ENCODE data around the gene LBX1. TPM values are rescaled to one million over a fixed set of nuclear protein-coding genes. Genes with fewer than 3 reads are reported as not detected.

LBX1 gene
- total RNA-seq, 1 experiment from 2014 or later: not detected

DNA sequence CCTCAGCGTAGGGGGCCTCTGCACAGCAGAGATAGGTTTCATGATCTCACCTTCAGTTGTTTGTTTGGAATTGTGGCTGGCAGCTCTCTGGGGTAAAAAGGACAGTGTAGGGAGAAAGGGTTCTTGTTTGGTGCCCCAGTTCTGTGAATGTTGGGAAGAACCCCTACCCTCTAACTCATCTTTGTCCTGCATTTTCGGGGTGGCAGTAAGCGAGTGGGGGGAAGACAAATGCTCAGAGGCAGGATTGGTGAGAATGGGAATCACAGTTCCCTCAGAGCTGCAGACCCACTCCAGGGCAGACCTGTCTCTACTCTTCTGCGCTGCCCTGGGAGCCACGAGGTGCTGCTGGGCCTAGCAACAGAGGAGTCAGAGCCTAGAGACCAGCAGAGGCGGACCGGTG, 1.8 kb upstream of the LBX1 start:
- H3K9me3 ChIP-seq (ENCODE audit: control insufficient read depth in 1 of 2, insufficient read depth in 1 of 2, low read depth in 1 of 2, low read length in 2 of 2): no peaks in the 10 kb centered on the region
- H3K27me3 ChIP-seq (ENCODE audit: insufficient read depth, low read length): no peaks in the 10 kb centered on the region
- CTCF ChIA-PET: no interaction called here
- no TSS peak for BruUV-seq (replicated peaks)
- H3K79me2 ChIP-seq (ENCODE audit: insufficient read depth, low read length): no peaks in the 10 kb centered on the region
- peaks cover 3 to 8% of the 10 kb centered on the region in 2 experiments; a peak in 3 of 4 replicates for H3K4me1 ChIP-seq (ENCODE audit: control insufficient read depth in 1 of 2, insufficient read depth in 2 of 2, low read length in 2 of 2)
- H3K9ac ChIP-seq (ENCODE audit: low read length): no peak overlapping the region
- no peak for TF ChIP-seq EZH2 (IDR thresholded peaks at IDR 0.05)
- TF ChIP-seq ZNF274 (IDR thresholded peaks at IDR 0.05; ENCODE audit: low read depth, low read length): no peak
- TF ChIP-seq RAD21 (IDR thresholded peaks at IDR 0.05; ENCODE audit: low read depth): no peak
- TF ChIP-seq JUND (IDR thresholded peaks at IDR 0.05): no peak
- TF ChIP-seq CBX3 (IDR thresholded peaks at IDR 0.05; ENCODE audit: low read depth): no peak
- TF ChIP-seq EZH2phosphoT487 (IDR thresholded peaks at IDR 0.05; ENCODE audit: borderline replicate concordance): no peak
- no peak for TF ChIP-seq ZFX (IDR thresholded peaks at IDR 0.05)
- no peak for TF ChIP-seq SIN3A (IDR thresholded peaks at IDR 0.05; ENCODE audit: low read depth)
- no peak for TF ChIP-seq POLR2AphosphoS5 (IDR thresholded peaks at IDR 0.05; ENCODE audit: low read depth, low read length)
- no peak for TF ChIP-seq YY1 (IDR thresholded peaks at IDR 0.05; ENCODE audit: extremely low read depth, insufficient replicate concordance, low read depth, low read length)
- TF ChIP-seq, protein P1, sequence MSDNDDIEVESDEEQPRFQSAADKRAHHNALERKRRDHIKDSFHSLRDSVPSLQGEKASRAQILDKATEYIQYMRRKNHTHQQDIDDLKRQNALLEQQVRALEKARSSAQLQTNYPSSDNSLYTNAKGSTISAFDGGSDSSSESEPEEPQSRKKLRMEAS (IDR thresholded peaks at IDR 0.05): no peak
- TF ChIP-seq SP1 (IDR thresholded peaks at IDR 0.05; ENCODE audit: low read depth): no peak
- TF ChIP-seq CEBPB (IDR thresholded peaks at IDR 0.05; ENCODE audit: low read depth): no peak
- TF ChIP-seq, protein P2, sequence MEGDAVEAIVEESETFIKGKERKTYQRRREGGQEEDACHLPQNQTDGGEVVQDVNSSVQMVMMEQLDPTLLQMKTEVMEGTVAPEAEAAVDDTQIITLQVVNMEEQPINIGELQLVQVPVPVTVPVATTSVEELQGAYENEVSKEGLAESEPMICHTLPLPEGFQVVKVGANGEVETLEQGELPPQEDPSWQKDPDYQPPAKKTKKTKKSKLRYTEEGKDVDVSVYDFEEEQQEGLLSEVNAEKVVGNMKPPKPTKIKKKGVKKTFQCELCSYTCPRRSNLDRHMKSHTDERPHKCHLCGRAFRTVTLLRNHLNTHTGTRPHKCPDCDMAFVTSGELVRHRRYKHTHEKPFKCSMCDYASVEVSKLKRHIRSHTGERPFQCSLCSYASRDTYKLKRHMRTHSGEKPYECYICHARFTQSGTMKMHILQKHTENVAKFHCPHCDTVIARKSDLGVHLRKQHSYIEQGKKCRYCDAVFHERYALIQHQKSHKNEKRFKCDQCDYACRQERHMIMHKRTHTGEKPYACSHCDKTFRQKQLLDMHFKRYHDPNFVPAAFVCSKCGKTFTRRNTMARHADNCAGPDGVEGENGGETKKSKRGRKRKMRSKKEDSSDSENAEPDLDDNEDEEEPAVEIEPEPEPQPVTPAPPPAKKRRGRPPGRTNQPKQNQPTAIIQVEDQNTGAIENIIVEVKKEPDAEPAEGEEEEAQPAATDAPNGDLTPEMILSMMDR (IDR thresholded peaks at IDR 0.05 in 2 of 3, conservative IDR thresholded peaks at IDR 0.05 in 1 of 3; ENCODE audit: borderline replicate concordance in 1 of 3, insufficient read depth in 1 of 3, low read depth in 2 of 3, low read length in 2 of 3): no peak
- intact Hi-C loops (cut with micrococcal nuclease): no loop called here
- H3K36me3 ChIP-seq (ENCODE audit: control insufficient read depth in 1 of 2, insufficient read depth in 2 of 2, low read length in 2 of 2): no peaks in the 10 kb centered on the region
- H4K20me1 ChIP-seq (ENCODE audit: insufficient read depth): no peaks in the 10 kb centered on the region
- POLR2A ChIA-PET: no interaction called here
- H3K4me2 ChIP-seq (ENCODE audit: low read length): no peak overlapping the region
- RAD21 ChIA-PET (ENCODE audit: low non-redundant PET in 1 of 2, low total read pairs in 2 of 2, uncharacterized antibody in 2 of 2, unreplicated experiment in 2 of 2): no interaction called here
- no peak overlapping the region for H2AFZ ChIP-seq (ENCODE audit: low read depth, low read length, poor library complexity, severe bottlenecking)
- H3K27ac ChIP-seq (ENCODE audit: low read depth, low read length): no peak overlapping the region
- no peak overlapping the region for H3K4me3 ChIP-seq (replicated peaks in 1 of 2; ENCODE audit: low read depth in 1 of 2, low read length in 2 of 2)
- no peak for DNase-seq (ENCODE audit: low read depth, low spot score)
- no peak for ATAC-seq
- H3K9me2 ChIP-seq (ENCODE audit: insufficient read depth): no peaks in the 10 kb centered on the region
